Bronchial epithelial cell (primary cell): ENCODE data around the gene ZNF573. TPM values are rescaled to one million over a fixed set of nuclear protein-coding genes. Genes with fewer than 3 reads are reported as not detected.
A peak's percentile ranks its signal among the peaks of the same experiment; 100 is the strongest.
"Not testable (repeated sequence)": the region's sequence is repeated elsewhere in the genome, so short reads cannot be mapped to it uniquely, and the experiment has no call there.

ENCODE experiments used
- DNase-seq: peaks from one replicate; pipeline ENCODE4 v3.0.0-alpha.2; 2010; ENCODE audit warnings: low read depth
- FAIRE-seq: peaks from 2 replicates; lab custom pipeline; 2011; peaks lifted over from hg19 to GRCh38; lab: Jason Lieb, UNC
- H3K27me3 ChIP-seq: 2 replicates; pipeline ENCODE4 v1.5.1; 2011; ENCODE audit warnings: low read length; ENCODE audit not compliant: control insufficient read depth, insufficient read depth
- H3K36me3 ChIP-seq: 2 replicates; pipeline ENCODE4 v1.5.1; 2011; ENCODE audit warnings: low read length; ENCODE audit not compliant: control insufficient read depth, insufficient read depth
- H3K4me3 ChIP-seq: 2 replicates; pipeline ENCODE4 v1.5.1; 2011; ENCODE audit warnings: mild to moderate bottlenecking, low read depth, low read length, control low read depth
- total RNA-seq: library from RNA; depleted of rRNA; stranded (reverse); fragments of >200 nt; gene quantifications from 2 replicates; pipeline ENCODE4 v1.2.1, GENCODE V29; 2014
- TF ChIP-seq, protein P1 (sequence below): IDR thresholded peaks from 2 replicates; pipeline ENCODE4 v1.5.1; 2011; ENCODE audit warnings: mild to moderate bottlenecking, moderate library complexity, low read length, control low read depth, inconsistent platforms; ENCODE audit not compliant: insufficient read depth, severe bottlenecking

ZNF573 gene
- total RNA-seq = 3.3 and 6.6 TPM in 2 replicates

DNA sequence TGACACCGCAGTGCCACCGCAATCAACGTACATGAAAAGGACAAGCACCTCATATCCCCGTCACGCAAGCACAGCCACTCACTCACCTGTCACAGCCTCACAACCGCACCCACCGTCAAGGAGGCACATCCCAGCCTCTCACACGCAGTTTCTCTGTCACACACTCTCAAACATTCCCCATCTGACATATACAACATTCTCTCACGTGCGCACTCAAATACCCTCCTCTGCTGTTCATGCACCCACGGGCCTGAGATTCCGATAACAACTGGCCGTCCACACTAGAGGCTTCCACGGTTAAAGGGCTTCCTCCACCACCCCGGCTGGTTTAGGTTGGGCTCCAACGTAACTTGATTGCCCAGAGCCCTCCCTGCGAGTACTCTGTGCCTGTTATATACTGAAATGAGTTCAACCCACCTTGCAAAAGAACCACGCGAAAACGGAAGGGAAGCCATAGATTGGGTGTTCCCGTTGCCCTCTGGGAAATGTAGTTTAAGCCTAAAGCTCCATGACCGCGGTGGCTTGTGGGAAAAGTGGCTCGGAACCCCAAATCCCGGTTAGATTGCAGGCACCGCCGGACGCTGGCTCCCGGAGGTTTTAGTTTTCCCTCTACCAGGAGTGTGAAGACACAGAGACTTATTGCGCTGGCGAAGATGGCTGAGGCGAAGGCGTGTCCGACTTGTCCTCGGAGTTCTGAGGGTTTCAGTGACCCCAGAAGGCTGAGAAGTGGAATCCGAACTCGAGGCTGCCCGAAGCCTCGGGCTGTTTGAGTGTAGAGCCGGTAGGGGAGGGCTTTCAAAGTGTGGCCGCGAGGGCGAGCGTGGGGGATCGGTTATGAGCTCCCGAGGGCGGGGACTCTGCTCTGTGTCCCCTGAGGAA, at the start of gene ZNF573:
Gene ZNF573, minus strand, starts transcription at position 460 of the 879 bp plus-strand sequence. CDS start 5,857 bp downstream, outside the sequence.
- no peaks in the 10 kb centered on the region for H3K27me3 ChIP-seq
- DNase-seq = peak; percentile 86
- no peaks in the 10 kb centered on the region for H3K36me3 ChIP-seq
- peak within 1 kb of the TSS; percentile 85 for H3K4me3 ChIP-seq
- peak; percentile 32 for FAIRE-seq
- TF ChIP-seq, protein P1, sequence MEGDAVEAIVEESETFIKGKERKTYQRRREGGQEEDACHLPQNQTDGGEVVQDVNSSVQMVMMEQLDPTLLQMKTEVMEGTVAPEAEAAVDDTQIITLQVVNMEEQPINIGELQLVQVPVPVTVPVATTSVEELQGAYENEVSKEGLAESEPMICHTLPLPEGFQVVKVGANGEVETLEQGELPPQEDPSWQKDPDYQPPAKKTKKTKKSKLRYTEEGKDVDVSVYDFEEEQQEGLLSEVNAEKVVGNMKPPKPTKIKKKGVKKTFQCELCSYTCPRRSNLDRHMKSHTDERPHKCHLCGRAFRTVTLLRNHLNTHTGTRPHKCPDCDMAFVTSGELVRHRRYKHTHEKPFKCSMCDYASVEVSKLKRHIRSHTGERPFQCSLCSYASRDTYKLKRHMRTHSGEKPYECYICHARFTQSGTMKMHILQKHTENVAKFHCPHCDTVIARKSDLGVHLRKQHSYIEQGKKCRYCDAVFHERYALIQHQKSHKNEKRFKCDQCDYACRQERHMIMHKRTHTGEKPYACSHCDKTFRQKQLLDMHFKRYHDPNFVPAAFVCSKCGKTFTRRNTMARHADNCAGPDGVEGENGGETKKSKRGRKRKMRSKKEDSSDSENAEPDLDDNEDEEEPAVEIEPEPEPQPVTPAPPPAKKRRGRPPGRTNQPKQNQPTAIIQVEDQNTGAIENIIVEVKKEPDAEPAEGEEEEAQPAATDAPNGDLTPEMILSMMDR = peak; percentile 15

DNA sequence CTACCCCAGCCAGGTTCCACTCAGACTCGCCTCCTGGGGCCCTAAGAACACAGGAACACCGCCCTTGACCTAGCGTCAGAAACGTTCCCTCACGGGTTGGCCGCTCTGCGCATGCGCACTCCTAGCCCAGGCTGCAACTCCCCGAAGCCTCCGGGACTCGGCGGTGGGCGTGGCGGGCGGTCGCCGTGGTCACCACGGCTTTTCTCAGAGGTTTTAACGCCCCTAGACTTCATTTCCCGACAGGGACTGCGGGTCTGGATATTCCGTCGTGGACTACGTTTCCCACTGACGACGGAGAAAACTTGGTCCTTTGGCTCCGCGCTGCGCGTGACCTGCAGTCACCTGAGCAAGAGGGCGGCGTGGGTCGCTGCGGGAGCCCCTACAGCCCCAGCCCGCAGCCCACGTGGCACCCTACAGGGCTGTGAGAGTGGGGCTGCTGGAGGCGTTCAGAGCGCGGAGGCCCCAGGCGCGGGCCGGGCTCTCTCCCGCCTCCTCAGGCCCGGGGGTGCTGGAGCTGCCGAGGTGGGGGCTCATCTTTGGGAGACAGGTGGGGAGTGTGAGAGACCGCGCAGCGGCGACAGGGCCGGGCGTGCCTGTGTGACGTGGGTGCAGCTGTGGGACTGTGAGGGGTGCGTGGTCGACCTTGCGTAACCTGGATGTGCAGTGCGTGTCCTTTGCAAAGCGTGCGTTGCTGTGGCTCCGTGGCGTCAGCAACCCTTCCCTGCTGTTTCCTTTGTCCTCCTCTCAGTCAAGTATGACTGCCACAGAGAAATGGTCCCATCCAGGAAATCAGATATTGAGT, 38.0 kb upstream of the ZNF573 start:
- FAIRE-seq (no peak), DNase-seq (peak; percentile 10)
- Histone ChIP-seq H3K36me3 (no peaks in the 10 kb centered on the region), H3K4me3 (peak overlapping the region; percentile 33), H3K27me3 (no peaks in the 10 kb centered on the region)
- TF ChIP-seq, protein P1 = no peak

GRCh38 chr19:37815611-37816010, 36.2 kb upstream of the ZNF573 start:
- not testable (repeated sequence) for H3K36me3 ChIP-seq, DNase-seq, H3K4me3 ChIP-seq, FAIRE-seq, H3K27me3 ChIP-seq

GRCh38 chr19:37813340-37813739, 34.0 kb upstream of the ZNF573 start:
- FAIRE-seq = no peak
- H3K36me3 ChIP-seq = no peaks in the 10 kb centered on the region

GRCh38 chr19:37809366-37809765, 30.0 kb upstream of the ZNF573 start:
- TF ChIP-seq, protein P1 = no peak
- H3K27me3 ChIP-seq = no peaks in the 10 kb centered on the region
- FAIRE-seq (no peak), DNase-seq (no peak)
- no peak overlapping the region for H3K4me3 ChIP-seq
- no peaks in the 10 kb centered on the region for H3K36me3 ChIP-seq

More at GRCh38 chr19:37813340-37813739, 34.0 kb upstream of the ZNF573 start:
- TF ChIP-seq, protein P1 = no peak
- H3K27me3 ChIP-seq = no peaks in the 10 kb centered on the region
- no peak overlapping the region for H3K4me3 ChIP-seq
- no peak for DNase-seq

GRCh38 chr19:37803249-37803840, 24.0 kb upstream of the ZNF573 start:
- FAIRE-seq = peak; percentile 13
- H3K4me3 ChIP-seq = no peak overlapping the region
- no peaks in the 10 kb centered on the region for H3K27me3 ChIP-seq
- TF ChIP-seq, protein P1 = no peak
- no peak for DNase-seq
- H3K36me3 ChIP-seq = no peaks in the 10 kb centered on the region
